ENCODE measurements around the gene ANTKMT. TPM values are rescaled to one million over a fixed set of nuclear protein-coding genes. Genes with fewer than 3 reads are reported as not detected.

ANTKMT gene
- total RNA-seq, 4 donors from 2014 or later: 24.9 to 42.4 (median 32.1) TPM

DNA sequence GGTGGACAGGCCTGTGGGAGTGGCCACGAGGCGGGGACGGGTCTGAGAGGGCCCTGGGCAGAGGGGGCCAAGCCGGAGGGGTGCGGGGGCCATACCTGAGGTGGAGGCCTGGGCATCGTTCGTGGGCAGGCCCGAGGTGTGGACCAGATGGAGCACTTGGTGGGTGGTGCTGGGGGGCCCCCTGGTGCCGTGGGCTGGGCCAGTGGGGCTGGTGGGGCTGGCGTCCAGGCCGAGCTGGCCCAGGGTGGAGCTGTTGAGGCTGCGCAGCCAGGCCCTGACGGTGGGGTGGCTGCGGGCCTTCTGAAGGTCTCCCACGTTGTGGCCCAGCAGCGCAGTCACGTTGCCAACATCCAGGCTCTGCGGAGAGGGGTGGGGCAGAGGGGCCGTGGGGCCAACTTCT, 49.0 kb downstream of the ANTKMT start:
- WGBS, 2 donors: 72 to 76% methylated on average over 15 to 19 of the region's 19 CpGs
- DNase-seq (ENCODE audit: low spot score in 2 of 2): no peak
- intact Hi-C loops (cut with DNase I; ENCODE audit: low total_unique reads): no loop called here

DNA sequence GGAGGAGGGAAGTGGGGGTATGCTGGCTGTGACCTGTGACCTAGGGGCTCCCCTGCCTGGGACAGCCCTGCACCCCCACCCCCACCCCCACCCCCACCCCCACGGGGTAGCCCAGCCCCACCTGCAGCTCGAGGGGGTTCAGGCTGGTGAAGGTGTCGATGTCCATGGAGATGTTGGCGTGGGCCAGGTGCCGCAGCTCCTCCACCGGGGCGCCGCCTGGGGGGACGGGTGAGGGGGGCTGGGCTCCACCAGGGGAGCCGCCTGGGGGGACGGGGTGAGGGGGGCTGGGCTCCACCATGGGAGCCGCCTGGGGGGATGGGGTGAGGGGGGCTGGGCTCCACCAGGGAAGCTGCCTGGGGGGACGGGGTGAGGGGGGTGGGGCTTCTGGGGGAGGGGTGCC, 49.5 kb downstream of the ANTKMT start:
- TF ChIP-seq, protein P1, sequence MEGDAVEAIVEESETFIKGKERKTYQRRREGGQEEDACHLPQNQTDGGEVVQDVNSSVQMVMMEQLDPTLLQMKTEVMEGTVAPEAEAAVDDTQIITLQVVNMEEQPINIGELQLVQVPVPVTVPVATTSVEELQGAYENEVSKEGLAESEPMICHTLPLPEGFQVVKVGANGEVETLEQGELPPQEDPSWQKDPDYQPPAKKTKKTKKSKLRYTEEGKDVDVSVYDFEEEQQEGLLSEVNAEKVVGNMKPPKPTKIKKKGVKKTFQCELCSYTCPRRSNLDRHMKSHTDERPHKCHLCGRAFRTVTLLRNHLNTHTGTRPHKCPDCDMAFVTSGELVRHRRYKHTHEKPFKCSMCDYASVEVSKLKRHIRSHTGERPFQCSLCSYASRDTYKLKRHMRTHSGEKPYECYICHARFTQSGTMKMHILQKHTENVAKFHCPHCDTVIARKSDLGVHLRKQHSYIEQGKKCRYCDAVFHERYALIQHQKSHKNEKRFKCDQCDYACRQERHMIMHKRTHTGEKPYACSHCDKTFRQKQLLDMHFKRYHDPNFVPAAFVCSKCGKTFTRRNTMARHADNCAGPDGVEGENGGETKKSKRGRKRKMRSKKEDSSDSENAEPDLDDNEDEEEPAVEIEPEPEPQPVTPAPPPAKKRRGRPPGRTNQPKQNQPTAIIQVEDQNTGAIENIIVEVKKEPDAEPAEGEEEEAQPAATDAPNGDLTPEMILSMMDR (IDR thresholded peaks at IDR 0.05): no peak
- no peak for TF ChIP-seq POLR2A (IDR thresholded peaks at IDR 0.05)
- no peak overlapping the region for H3K4me3 ChIP-seq (ENCODE audit: low read depth, poor library complexity, severe bottlenecking)
- intact Hi-C loops (cut with DNase I; ENCODE audit: low total_unique reads): no loop called here
- DNase-seq (ENCODE audit: low spot score in 2 of 2): no peak
- WGBS, 2 donors: 75% methylated on average over 4 of the region's 13 CpGs; no CpG with 5 or more reads in 1 of the 2 donors

More for the DNA sequence above, 49.0 kb downstream of the ANTKMT start:
- TF ChIP-seq, protein P1 (IDR thresholded peaks at IDR 0.05): no peak
- TF ChIP-seq POLR2A (IDR thresholded peaks at IDR 0.05): no peak
- H3K4me3 ChIP-seq (ENCODE audit: low read depth, poor library complexity, severe bottlenecking): no peak overlapping the region

MicroRNAs within 50 kb of the gene (microRNA counts, 767-probe panel; counts per million panel counts)
- microRNA hsa-miR-662: 0 to 358 counts per million in 2 donors

Small RNA genes within 50 kb of the gene (microRNA-seq; reads per million reads assigned to microRNA genes)
- gene MIR662 (ENCODE audit: borderline number of aligned reads in 1 of 2, borderline replicate concordance in 2 of 2): 0 reads per million in 2 donors

Other genes starting within 250 kb of the ANTKMT start
- 10 to 100 TPM; 80.8 to 95.5 (median 84.6) TPM for gene CAPN15, start 193.4 kb upstream of the ANTKMT start, total RNA-seq
- gene PRR35, start 160.8 kb upstream of the ANTKMT start, total RNA-seq: not detected
- 1 to 10 TPM in 1 of 4 donors, under 1 TPM in 3; 0.49 to 1.0 (median 0.57) TPM for gene NHLRC4, start 154.1 kb upstream of the ANTKMT start, total RNA-seq
- gene PIGQ, start 151.2 kb upstream of the ANTKMT start, total RNA-seq: 10 to 100 TPM; 33.2 to 46.1 (median 43.5) TPM
- 100 to 1,000 TPM; 103 to 161 (median 122) TPM for gene RAB40C, start 131.1 kb upstream of the ANTKMT start, total RNA-seq
- 1 to 10 TPM; 1.3 to 5.0 (median 2.8) TPM for gene WFIKKN1, start 90.2 kb upstream of the ANTKMT start, total RNA-seq
- 100 to 1,000 TPM; 108 to 161 (median 111) TPM for gene METTL26, start 84.8 kb upstream of the ANTKMT start, total RNA-seq
- gene MCRIP2, start 79.3 kb upstream of the ANTKMT start, total RNA-seq: 10 to 100 TPM; 10.5 to 31.3 (median 23.2) TPM
- gene WDR90, start 71.8 kb upstream of the ANTKMT start, total RNA-seq: 10 to 100 TPM; 11.1 to 32.1 (median 18.9) TPM
- 10 to 100 TPM; 36.1 to 86.7 (median 58.7) TPM for gene RHOT2, start 53.0 kb upstream of the ANTKMT start, total RNA-seq
- 1 to 10 TPM; 1.4 to 5.3 (median 2.6) TPM for gene RHBDL1, start 45.5 kb upstream of the ANTKMT start, total RNA-seq
- 100 to 1,000 TPM; 195 to 272 (median 198) TPM for gene STUB1, start 40.7 kb upstream of the ANTKMT start, total RNA-seq
- 10 to 100 TPM; 41.8 to 90.5 (median 82.3) TPM for gene JMJD8, start 36.8 kb upstream of the ANTKMT start, total RNA-seq
- 10 to 100 TPM; 13.8 to 21.8 (median 15.5) TPM for gene WDR24, start 30.7 kb upstream of the ANTKMT start, total RNA-seq
- 10 to 100 TPM; 18.3 to 33.6 (median 25.2) TPM for gene FBXL16, start 15.3 kb upstream of the ANTKMT start, total RNA-seq
- gene METRN, start 6.0 kb upstream of the ANTKMT start, total RNA-seq: 10 to 100 TPM; 24.2 to 48.4 (median 36.0) TPM
- under 1 TPM in 2 of 4 donors, not detected in 2; 0.52 to 0.55 TPM for gene CCDC78, start 5.3 kb downstream of the ANTKMT start, total RNA-seq
- gene HAGHL, start 6.0 kb downstream of the ANTKMT start, total RNA-seq: 1 to 10 TPM; 4.5 to 6.3 (median 6.0) TPM
- 10 to 100 TPM; 34.7 to 75.8 (median 42.2) TPM for gene CIAO3, start 19.9 kb downstream of the ANTKMT start, total RNA-seq
- 1 to 10 TPM in 3 of 4 donors, not detected in 1; 1.1 to 4.3 (median 4.0) TPM for gene MSLN, start 39.6 kb downstream of the ANTKMT start, total RNA-seq
- 10 to 100 TPM; 20.2 to 27.9 (median 25.5) TPM for gene RPUSD1, start 67.2 kb downstream of the ANTKMT start, total RNA-seq
- 10 to 100 TPM in 3 of 4 donors, 1 to 10 TPM in 1; 4.6 to 23.4 (median 12.2) TPM for gene CHTF18, start 67.5 kb downstream of the ANTKMT start, total RNA-seq
- not detected for gene GNG13, start 79.6 kb downstream of the ANTKMT start, total RNA-seq
- 10 to 100 TPM; 31.3 to 68.3 (median 50.3) TPM for gene LMF1, start 249.8 kb downstream of the ANTKMT start, total RNA-seq

Data from lower leg skin (tissue), 4 donors.